Subcutaneous abdominal adipose tissue (tissue), 5 donors: Measurements from ENCODE around the gene KCNG4.

Experiments
- H3K27ac ChIP-seq: one replicate; pipeline ENCODE4 v1.7.0; 2013; ENCODE audit warnings: low read depth, mild to moderate bottlenecking, inconsistent platforms, low read length, moderate library complexity
- H3K27me3 ChIP-seq, 5 donors: one replicate each; pipeline ENCODE4 v1.7.0; 2013; ENCODE audit warnings: low read length in 5 of 5, inconsistent platforms in 1 of 5; ENCODE audit not compliant: control insufficient read depth in 5 of 5, insufficient read depth in 4 of 5
- H3K36me3 ChIP-seq, 5 donors: one replicate each; pipeline ENCODE4 v1.7.0; 2013; ENCODE audit warnings: low read length in 5 of 5; ENCODE audit not compliant: control insufficient read depth in 5 of 5, insufficient read depth in 5 of 5
- H3K4me1 ChIP-seq, 5 donors: one replicate each; pipeline ENCODE4 v1.7.0; 2013; ENCODE audit warnings: low read length in 5 of 5, mild to moderate bottlenecking in 3 of 5, moderate library complexity in 1 of 5; ENCODE audit not compliant: control insufficient read depth in 5 of 5, insufficient read depth in 5 of 5
- H3K4me3 ChIP-seq, 5 donors: one replicate each; pipeline ENCODE4 v1.7.0; 2013; ENCODE audit warnings: low read length in 5 of 5, low read depth in 1 of 5
- H3K9ac ChIP-seq, 5 donors: one replicate each; pipeline ENCODE4 v1.7.0; 2013; ENCODE audit warnings: low read length in 5 of 5, mild to moderate bottlenecking in 4 of 5, moderate library complexity in 3 of 5
- H3K9me3 ChIP-seq, 5 donors: one replicate each; pipeline ENCODE4 v1.7.0; 2013; ENCODE audit warnings: low read length in 5 of 5; ENCODE audit not compliant: control insufficient read depth in 5 of 5
- donor health status: healthy.
- donor health status: healthy.
- donor health status: healthy.
- donor health status: healthy.
- donor health status: healthy.

The KCNG4 gene

DNA sequence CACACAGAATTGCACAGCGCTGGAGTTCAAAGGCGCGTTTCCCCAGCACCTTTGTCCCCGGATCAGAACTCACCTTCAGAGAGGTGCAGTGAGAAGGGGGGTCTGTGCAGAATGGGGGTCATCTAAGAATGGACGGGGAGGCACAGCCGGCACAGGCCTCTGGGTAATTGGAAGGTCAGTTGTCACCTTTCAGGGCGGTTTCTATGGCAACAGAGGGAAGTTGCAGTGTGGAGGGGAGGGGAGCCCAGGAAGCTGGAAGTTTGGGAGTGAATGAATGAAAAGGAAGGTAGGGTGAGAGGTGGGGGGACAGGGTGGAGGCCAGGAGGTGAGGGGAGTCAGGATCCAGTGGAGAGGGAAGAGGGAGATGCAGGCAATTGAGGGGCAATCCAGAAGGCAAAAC, 12.4 kb upstream of the KCNG4 start:
- peaks cover 6 to 10% (median 8%) of the 10 kb centered on the region in 5 donors for H3K9me3 ChIP-seq
- peaks cover 0 to 4% (median 2%) of the 10 kb centered on the region in 5 donors for H3K27me3 ChIP-seq
- no peak overlapping the region for H3K27ac ChIP-seq
- H3K36me3 ChIP-seq: no peaks in the 10 kb centered on the region
- no peak overlapping the region for H3K4me3 ChIP-seq
- peaks cover 0 to 3% (median 0%) of the 10 kb centered on the region in 5 donors for H3K4me1 ChIP-seq
- H3K9ac ChIP-seq: no peak overlapping the region

DNA sequence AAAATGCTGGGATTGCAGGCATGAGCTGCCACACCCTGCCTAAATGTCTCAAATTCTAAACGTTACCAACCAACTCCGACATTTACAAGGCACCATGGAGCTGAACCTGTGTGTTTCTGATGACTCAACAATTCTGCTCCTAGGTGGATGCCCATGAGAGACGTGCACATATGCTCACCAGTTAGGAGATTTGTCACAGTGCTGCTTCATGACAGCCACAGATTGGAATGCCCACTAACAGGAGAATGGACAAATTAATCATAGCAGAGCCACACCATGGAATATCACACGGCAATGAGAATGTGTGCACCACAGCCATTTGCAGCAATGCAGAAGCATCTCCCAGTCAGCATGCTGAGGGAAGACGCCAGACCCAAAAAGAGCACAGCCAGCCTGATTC, 8.0 kb upstream of the KCNG4 start:
- H3K27me3 ChIP-seq: peaks cover 0 to 4% (median under 1%) of the 10 kb centered on the region in 5 donors
- peaks cover 0 to 7% (median 4%) of the 10 kb centered on the region in 5 donors for H3K9me3 ChIP-seq
- no peak overlapping the region for H3K27ac ChIP-seq
- no peak overlapping the region for H3K4me3 ChIP-seq
- no peaks in the 10 kb centered on the region for H3K36me3 ChIP-seq
- peaks cover 0 to 3% (median 0%) of the 10 kb centered on the region in 5 donors for H3K4me1 ChIP-seq
- no peak overlapping the region for H3K9ac ChIP-seq

DNA sequence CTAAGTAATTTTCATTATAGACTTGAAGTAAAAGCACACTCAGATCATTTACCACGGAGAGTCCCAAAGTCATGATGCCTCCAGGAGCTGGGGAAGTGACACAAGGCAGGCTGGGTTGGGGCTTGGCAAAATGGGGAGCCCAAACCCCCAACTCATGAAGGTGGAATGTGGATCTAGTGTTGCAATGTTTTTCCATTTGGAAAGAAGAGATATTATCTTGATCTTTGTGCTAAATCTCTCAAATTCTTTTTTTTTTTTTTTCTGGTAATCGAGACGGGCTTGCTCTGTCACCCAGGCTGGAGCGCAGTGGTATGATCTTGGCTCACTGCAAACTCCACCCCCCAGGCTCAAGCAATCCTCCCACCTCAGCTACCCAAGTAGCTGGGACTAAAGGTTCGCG, 7.5 kb upstream of the KCNG4 start:
- Histone ChIP-seq H3K9me3 (peaks cover 0 to 7% (median 4%) of the 10 kb centered on the region in 5 donors), H3K27me3 (peaks cover 0 to 7% (median 4%) of the 10 kb centered on the region in 5 donors), H3K27ac (no peak overlapping the region), H3K9ac (no peak overlapping the region), H3K4me3 (no peak overlapping the region), H3K36me3 (no peaks in the 10 kb centered on the region), H3K4me1 (peaks cover 0 to 3% (median 0%) of the 10 kb centered on the region in 5 donors)

DNA sequence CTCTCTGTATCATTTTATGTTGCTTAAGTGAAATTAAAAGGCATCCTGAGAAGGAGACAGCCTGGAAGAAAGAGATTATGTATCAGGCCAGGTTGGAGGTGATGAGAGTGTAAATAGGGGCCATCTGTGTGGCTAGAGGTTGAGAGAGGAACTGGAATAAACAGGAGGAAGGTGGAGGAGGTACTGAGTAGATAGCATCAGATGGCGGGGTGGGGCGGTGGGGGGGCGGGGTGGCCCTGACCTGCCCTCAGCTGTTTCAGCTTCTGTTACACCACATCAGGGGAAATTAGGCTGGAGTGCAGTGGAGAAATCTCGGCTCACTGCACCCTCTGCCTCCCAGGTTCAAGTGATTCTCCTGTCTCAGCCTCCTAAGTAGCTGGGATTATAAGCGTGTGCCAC, 6.9 kb upstream of the KCNG4 start:
- Histone ChIP-seq H3K4me1 (peaks cover 0 to 3% (median 0%) of the 10 kb centered on the region in 5 donors), H3K36me3 (no peaks in the 10 kb centered on the region), H3K4me3 (no peak overlapping the region), H3K27ac (no peak overlapping the region), H3K9me3 (peaks cover 0 to 7% (median 4%) of the 10 kb centered on the region in 5 donors), H3K27me3 (peaks cover 0 to 7% (median 4%) of the 10 kb centered on the region in 5 donors), H3K9ac (no peak overlapping the region)

DNA sequence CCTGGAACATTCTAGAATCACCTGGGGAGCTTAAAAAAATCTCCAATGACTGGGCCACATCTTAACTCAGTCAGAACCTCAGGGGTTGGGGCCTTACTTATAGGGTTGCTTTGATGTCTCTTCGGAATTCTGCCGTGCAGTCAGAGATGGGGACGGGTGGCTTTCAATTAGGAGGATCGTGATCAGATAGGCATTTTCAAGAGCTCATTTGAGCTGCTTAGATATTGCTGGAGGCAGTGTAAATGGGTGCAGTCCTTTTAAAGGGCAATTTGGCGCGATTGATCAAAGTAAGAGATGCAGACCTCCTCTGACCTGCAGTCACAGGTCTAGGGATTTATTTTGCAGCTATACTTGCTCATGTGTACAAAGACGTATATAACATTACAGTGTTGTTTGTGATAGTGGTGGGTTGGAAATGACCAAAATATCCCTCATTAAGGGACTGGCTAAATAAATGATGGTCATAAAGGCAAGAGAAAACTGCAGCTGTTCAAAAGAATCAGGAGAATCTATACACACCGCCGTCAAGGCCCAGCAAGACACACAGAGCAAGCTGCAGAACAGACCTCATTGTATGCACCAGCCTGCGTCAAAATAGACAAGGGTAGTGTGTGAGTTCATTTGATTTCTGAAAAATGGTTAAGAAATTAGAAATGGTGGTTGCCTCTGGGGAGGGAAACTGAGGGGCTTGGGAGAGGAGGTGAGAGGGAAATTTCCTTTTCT, 6.3 kb upstream of the KCNG4 start:
- Histone ChIP-seq H3K9ac (no peak overlapping the region), H3K9me3 (peaks cover 0 to 7% (median 4%) of the 10 kb centered on the region in 5 donors), H3K36me3 (no peaks in the 10 kb centered on the region), H3K27me3 (peaks cover 0 to 11% (median 7%) of the 10 kb centered on the region in 5 donors), H3K27ac (no peak overlapping the region), H3K4me1 (peaks cover 0 to 3% (median 0%) of the 10 kb centered on the region in 5 donors), H3K4me3 (no peak overlapping the region)

DNA sequence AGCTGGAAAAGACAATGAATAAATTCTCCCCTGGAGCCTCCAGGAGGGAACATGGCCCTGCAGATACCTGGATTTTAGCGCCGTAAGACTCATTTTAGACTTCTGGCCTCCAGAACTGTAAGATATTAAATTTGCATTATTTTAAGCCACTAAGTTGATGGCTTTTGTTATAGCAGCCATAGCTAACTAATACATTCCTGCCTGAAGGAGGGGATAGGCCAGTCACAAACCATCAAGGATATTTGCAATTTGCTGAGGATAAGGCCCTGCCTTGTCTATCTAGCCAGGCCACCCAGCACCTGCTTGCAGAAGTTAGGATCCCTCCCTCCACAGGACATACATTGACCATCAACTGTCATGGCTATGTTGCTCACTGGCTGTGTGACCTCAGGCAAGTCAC, 4.9 kb upstream of the KCNG4 start:
- peaks cover 0 to 4% (median 0%) of the 10 kb centered on the region in 5 donors for H3K4me1 ChIP-seq
- H3K9me3 ChIP-seq: peaks cover 0 to 7% (median 4%) of the 10 kb centered on the region in 5 donors
- no peaks in the 10 kb centered on the region for H3K36me3 ChIP-seq
- no peak overlapping the region for H3K27ac ChIP-seq
- H3K4me3 ChIP-seq: no peak overlapping the region
- H3K9ac ChIP-seq: no peak overlapping the region
- peaks cover 0 to 18% (median 12%) of the 10 kb centered on the region in 5 donors for H3K27me3 ChIP-seq

DNA sequence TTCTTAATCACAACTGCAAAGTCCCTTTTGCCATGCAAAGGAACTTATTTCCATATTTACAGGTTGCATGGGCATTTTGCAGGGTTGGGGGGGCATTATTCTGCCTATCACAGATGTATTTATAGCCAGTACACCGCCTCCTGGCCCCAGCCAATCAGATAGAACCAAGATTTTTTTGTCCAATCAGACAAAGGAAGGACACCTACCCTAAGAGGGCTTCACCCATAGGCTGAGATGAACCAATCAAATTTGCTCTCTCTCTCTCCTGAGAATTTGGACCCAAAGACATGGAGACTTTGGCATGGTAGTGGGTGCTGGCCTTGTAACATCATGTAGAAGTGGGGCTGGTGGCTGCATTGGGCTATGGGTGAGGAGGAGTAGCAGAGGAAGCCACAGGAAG, 3.9 kb upstream of the KCNG4 start:
- no peak overlapping the region for H3K9ac ChIP-seq
- H3K4me1 ChIP-seq: peaks cover 0 to 4% (median 0%) of the 10 kb centered on the region in 5 donors
- H3K36me3 ChIP-seq: no peaks in the 10 kb centered on the region
- peaks cover 0 to 18% (median 12%) of the 10 kb centered on the region in 5 donors for H3K27me3 ChIP-seq
- peaks cover 0 to 7% (median 4%) of the 10 kb centered on the region in 5 donors for H3K9me3 ChIP-seq
- H3K4me3 ChIP-seq: no peak overlapping the region
- no peak overlapping the region for H3K27ac ChIP-seq

DNA sequence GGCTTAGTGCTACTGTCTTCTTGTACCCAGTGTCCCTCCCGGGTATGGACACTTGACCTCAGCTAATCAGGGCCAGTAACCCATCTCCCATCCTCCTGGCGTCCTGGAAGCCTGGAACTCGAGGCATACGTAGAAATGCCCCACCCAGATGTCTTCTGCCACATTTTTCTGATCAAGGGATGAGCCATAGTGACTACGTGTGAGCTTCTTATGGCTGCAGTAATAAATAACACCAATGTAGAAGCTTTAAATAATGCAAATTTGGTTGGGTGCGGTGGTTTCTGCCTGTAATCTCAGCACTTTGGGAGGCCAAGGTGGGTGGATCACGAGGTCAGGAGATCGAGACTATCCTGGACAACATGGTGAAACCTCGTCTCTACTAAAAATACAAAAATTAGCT, 3.0 kb upstream of the KCNG4 start:
- H3K27me3 ChIP-seq: peaks cover 0 to 18% (median 12%) of the 10 kb centered on the region in 5 donors
- peaks cover 0 to 4% (median 0%) of the 10 kb centered on the region in 5 donors for H3K4me1 ChIP-seq
- no peak overlapping the region for H3K27ac ChIP-seq
- no peak overlapping the region for H3K4me3 ChIP-seq
- H3K9ac ChIP-seq: no peak overlapping the region
- peaks cover 0 to 7% (median 4%) of the 10 kb centered on the region in 5 donors for H3K9me3 ChIP-seq
- no peaks in the 10 kb centered on the region for H3K36me3 ChIP-seq

DNA sequence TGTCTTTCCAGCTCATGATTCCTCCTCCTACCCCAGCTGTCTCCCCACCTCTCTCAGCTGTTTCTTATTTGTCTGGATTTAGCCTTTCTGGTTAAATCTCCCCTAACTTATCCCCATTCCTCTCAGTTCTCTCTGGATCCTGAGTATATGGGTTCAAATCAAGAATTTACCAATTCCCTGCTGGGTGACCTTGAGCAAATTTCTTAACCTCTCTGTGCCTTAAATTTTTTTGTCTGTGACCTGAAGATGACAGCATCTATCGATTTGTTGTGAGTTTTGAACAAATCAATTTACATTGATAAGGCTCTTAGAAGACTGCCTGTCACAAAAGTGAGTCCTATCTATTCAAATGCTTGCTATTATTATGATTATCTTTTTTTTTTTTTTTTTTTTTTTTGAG, 2.0 kb upstream of the KCNG4 start:
- H3K27ac ChIP-seq: no peak overlapping the region
- no peak overlapping the region for H3K9ac ChIP-seq
- H3K27me3 ChIP-seq: peaks cover 0 to 23% (median 12%) of the 10 kb centered on the region in 5 donors

DNA sequence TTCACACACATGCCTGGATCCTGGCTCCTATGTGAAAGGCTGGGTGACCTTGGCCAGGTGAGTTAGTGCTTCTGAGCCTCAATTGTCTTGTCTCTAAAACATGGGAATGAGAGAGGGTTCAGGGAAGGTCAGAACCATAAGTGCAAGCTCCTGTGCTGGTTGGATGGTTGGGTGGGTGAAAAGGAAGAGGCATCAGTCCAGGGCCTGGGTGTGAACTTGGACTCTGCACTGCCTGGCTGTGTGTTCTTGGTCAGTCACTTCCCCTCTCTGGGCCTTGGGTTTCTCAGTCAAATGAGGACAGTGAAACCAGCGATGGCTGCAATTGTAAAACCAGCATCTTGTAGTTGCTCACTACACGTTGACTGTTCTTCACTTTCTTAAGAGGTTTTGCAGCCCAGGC, 643 bp upstream of the KCNG4 start:
- peaks cover 0 to 26% (median 12%) of the 10 kb centered on the region in 5 donors for H3K27me3 ChIP-seq
- no peaks in the 10 kb centered on the region for H3K36me3 ChIP-seq
- H3K9ac ChIP-seq: no peak overlapping the region
- no peak overlapping the region for H3K27ac ChIP-seq
- H3K9me3 ChIP-seq: peaks cover 0 to 7% (median 4%) of the 10 kb centered on the region in 5 donors
- H3K4me1 ChIP-seq: peaks cover 0 to 4% (median 0%) of the 10 kb centered on the region in 5 donors
- no peak overlapping the region for H3K4me3 ChIP-seq

More for the DNA sequence above, 2.0 kb upstream of the KCNG4 start:
- peaks cover 0 to 4% (median 0%) of the 10 kb centered on the region in 5 donors for H3K4me1 ChIP-seq
- peaks cover 0 to 7% (median 4%) of the 10 kb centered on the region in 5 donors for H3K9me3 ChIP-seq
- no peak overlapping the region for H3K4me3 ChIP-seq
- H3K36me3 ChIP-seq: no peaks in the 10 kb centered on the region
